Measurements from ENCODE around the gene SMIM12.

- TF ChIP-seq, protein P1, sequence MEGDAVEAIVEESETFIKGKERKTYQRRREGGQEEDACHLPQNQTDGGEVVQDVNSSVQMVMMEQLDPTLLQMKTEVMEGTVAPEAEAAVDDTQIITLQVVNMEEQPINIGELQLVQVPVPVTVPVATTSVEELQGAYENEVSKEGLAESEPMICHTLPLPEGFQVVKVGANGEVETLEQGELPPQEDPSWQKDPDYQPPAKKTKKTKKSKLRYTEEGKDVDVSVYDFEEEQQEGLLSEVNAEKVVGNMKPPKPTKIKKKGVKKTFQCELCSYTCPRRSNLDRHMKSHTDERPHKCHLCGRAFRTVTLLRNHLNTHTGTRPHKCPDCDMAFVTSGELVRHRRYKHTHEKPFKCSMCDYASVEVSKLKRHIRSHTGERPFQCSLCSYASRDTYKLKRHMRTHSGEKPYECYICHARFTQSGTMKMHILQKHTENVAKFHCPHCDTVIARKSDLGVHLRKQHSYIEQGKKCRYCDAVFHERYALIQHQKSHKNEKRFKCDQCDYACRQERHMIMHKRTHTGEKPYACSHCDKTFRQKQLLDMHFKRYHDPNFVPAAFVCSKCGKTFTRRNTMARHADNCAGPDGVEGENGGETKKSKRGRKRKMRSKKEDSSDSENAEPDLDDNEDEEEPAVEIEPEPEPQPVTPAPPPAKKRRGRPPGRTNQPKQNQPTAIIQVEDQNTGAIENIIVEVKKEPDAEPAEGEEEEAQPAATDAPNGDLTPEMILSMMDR (IDR thresholded peaks at IDR 0.05; ENCODE audit: low read depth, low read length): no peak
- TF ChIP-seq, protein P2, sequence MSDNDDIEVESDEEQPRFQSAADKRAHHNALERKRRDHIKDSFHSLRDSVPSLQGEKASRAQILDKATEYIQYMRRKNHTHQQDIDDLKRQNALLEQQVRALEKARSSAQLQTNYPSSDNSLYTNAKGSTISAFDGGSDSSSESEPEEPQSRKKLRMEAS (IDR thresholded peaks at IDR 0.05; ENCODE audit: low read depth, low read length): no peak
- no peak for TF ChIP-seq POLR2A (IDR thresholded peaks at IDR 0.05; ENCODE audit: extremely low read depth, insufficient read length)
These were observed 41.4 kb upstream of the SMIM12 start for GRCh38 chr1:34900775-34901502.
